ENCODE data around the gene DRD2.
A peak's percentile ranks its signal among the peaks of the same experiment; 100 is the strongest.

The DRD2 gene

GRCh38 chr11:113481672-113482071 is 6.5 kb upstream of the DRD2 start:
- DNase-seq: no peak

- DNase-seq: no peak
These were observed 6.0 kb upstream of the DRD2 start for GRCh38 chr11:113481226-113481625.

- DNase-seq: no peak
These were observed 2.1 kb upstream of the DRD2 start for GRCh38 chr11:113477321-113477720.

GRCh38 chr11:113476553-113476952 is 1.4 kb upstream of the DRD2 start:
- no peak for DNase-seq

- DNase-seq: no peak
These were observed 637 bp downstream of the DRD2 start for GRCh38 chr11:113474362-113475159.

GRCh38 chr11:113473983-113474361 is 1.2 kb downstream of the DRD2 start:
- peak; percentile 56 for DNase-seq

GRCh38 chr11:113472471-113472870 is 2.7 kb downstream of the DRD2 start:
- no peak for DNase-seq

- DNase-seq: no peak
These were observed 5.0 kb downstream of the DRD2 start for GRCh38 chr11:113470233-113470632.

GRCh38 chr11:113468726-113469345 is 6.4 kb downstream of the DRD2 start:
- no peak for DNase-seq

- no peak for DNase-seq
These were observed 7.7 kb downstream of the DRD2 start for GRCh38 chr11:113467545-113467944.

GRCh38 chr11:113465786-113466185 is 9.4 kb downstream of the DRD2 start:
- DNase-seq: no peak

- peak; percentile 83 for DNase-seq
These were observed 10.8 kb downstream of the DRD2 start for GRCh38 chr11:113464416-113464815.

GRCh38 chr11:113462830-113463229 is 12.4 kb downstream of the DRD2 start:
- DNase-seq: no peak

GRCh38 chr11:113461639-113462038 is 13.6 kb downstream of the DRD2 start:
- DNase-seq: no peak

GRCh38 chr11:113460469-113460868 is 14.7 kb downstream of the DRD2 start:
- no peak for DNase-seq

- no peak for DNase-seq
These were observed 17.0 kb downstream of the DRD2 start for GRCh38 chr11:113458189-113458588.

GRCh38 chr11:113457784-113458183 is 17.4 kb downstream of the DRD2 start:
- no peak for DNase-seq

GRCh38 chr11:113454455-113454854 is 20.7 kb downstream of the DRD2 start:
- DNase-seq: no peak

- no peak for DNase-seq
These were observed 25.5 kb downstream of the DRD2 start for GRCh38 chr11:113449743-113450142.

GRCh38 chr11:113448316-113448677 is 26.9 kb downstream of the DRD2 start:
- no peak for DNase-seq

- DNase-seq: no peak
These were observed 27.4 kb downstream of the DRD2 start for GRCh38 chr11:113447621-113448315.

- DNase-seq: peak; percentile 46
These were observed 28.3 kb downstream of the DRD2 start for GRCh38 chr11:113446938-113447337.

- no peak for DNase-seq
These were observed 29.1 kb downstream of the DRD2 start for GRCh38 chr11:113446112-113446511.

- DNase-seq: no peak
These were observed 30.6 kb downstream of the DRD2 start for GRCh38 chr11:113444502-113445123.

All from DMS79 (cell line).